HepG2 (cell line): ENCODE results near the gene SLC25A11. TPM values are rescaled to one million over a fixed set of nuclear protein-coding genes. Genes with fewer than 3 reads are reported as not detected.
A peak's percentile ranks its signal among the peaks of the same experiment; 100 is the strongest.

Source experiments
- FOXK2 ChIP-seq: fragments of 450-650 bp; IDR thresholded peaks from 2 replicates; pipeline ENCODE4 v1.6.1; 2016
- FOXO1 ChIP-seq: sonication (generic); formaldehyde crosslinking; IDR thresholded peaks from 2 replicates; pipeline ENCODE4 v1.4.0; 2020; ENCODE audit warnings: missing genetic modification reagents
- JARID2 ChIP-seq: sonication (generic); formaldehyde crosslinking; IDR thresholded peaks from 2 replicates; pipeline ENCODE4 v1.8.1; 2023; ENCODE audit warnings: missing genetic modification reagents, inconsistent platforms; ENCODE audit not compliant: insufficient replicate concordance
- KLF11 ChIP-seq: IDR thresholded peaks from 2 replicates; pipeline ENCODE4 v1.6.1; 2016; ENCODE audit warnings: missing compliant biosample characterization
- LCORL ChIP-seq, 2 experiments: fragments of 450-650 bp in 1 of 2; sonication (generic) in 1 of 2; formaldehyde crosslinking in 1 of 2; IDR thresholded peaks; 2 replicates each; pipeline versions ENCODE4 v1.5.0 to v1.6.1; 2017 to 2020; ENCODE audit warnings: antibody characterized with exemption in 1 of 2, missing genetic modification reagents in 1 of 2
- MAFK ChIP-seq, 2 experiments: IDR thresholded peaks in 1 of 2; conservative IDR thresholded peaks in 1 of 2; 2 replicates each; pipeline ENCODE4 v1.6.1; 2011; ENCODE audit warnings: improper control_type of control experiment in 2 of 2, low read length in 2 of 2
- MLX ChIP-seq: IDR thresholded peaks from 2 replicates; pipeline ENCODE4 v1.6.1; 2016
- MXI1 ChIP-seq: IDR thresholded peaks from 3 replicates; pipeline ENCODE4 v1.6.1; 2012; ENCODE audit warnings: low read depth, low read length, inconsistent platforms, borderline replicate concordance
- NCOA2 ChIP-seq: sonication (generic); formaldehyde crosslinking; IDR thresholded peaks from 2 replicates; pipeline ENCODE4 v1.8.0; 2022; ENCODE audit warnings: inconsistent platforms
- NFKB2 ChIP-seq: sonication (generic); formaldehyde crosslinking; IDR thresholded peaks from 2 replicates; pipeline ENCODE4 v1.4.0; 2020; ENCODE audit warnings: missing genetic modification reagents, borderline replicate concordance
- NFRKB ChIP-seq: fragments of 450-650 bp; IDR thresholded peaks from 2 replicates; pipeline ENCODE4 v1.6.1; 2017
- PAWR ChIP-seq: sonication (generic); formaldehyde crosslinking; IDR thresholded peaks from 2 replicates; pipeline ENCODE4 v1.4.0; 2020; ENCODE audit warnings: missing genetic modification reagents, mild to moderate bottlenecking, borderline replicate concordance
- POLR2AphosphoS5 ChIP-seq: IDR thresholded peaks from 2 replicates; pipeline ENCODE4 v1.6.1; 2012; ENCODE audit warnings: low read depth, low read length
- PRMT3 ChIP-seq: sonication (generic); formaldehyde crosslinking; IDR thresholded peaks from 2 replicates; pipeline ENCODE4 v1.8.1; 2022; ENCODE audit warnings: low read depth, mild to moderate bottlenecking, moderate library complexity, missing genetic modification reagents, borderline replicate concordance
- SIN3A ChIP-seq: IDR thresholded peaks from 2 replicates; pipeline ENCODE4 v1.6.1; 2011; ENCODE audit warnings: low read depth, mild to moderate bottlenecking, control low read depth, low read length, borderline replicate concordance
- SNAPC5 ChIP-seq: sonication (generic); formaldehyde crosslinking; IDR thresholded peaks from 2 replicates; pipeline ENCODE4 v1.8.1; 2023; ENCODE audit warnings: mild to moderate bottlenecking, missing genetic modification reagents, borderline replicate concordance
- ZFP36L2 ChIP-seq: sonication (generic); formaldehyde crosslinking; IDR thresholded peaks from 2 replicates; pipeline ENCODE4 v1.4.0; 2020; ENCODE audit warnings: missing genetic modification reagents
- ZMYM3 ChIP-seq: sonication (generic); formaldehyde crosslinking; IDR thresholded peaks from 2 replicates; pipeline ENCODE4 v1.5.1; 2020; ENCODE audit warnings: mild to moderate bottlenecking, missing genetic modification reagents
- ZNF205 ChIP-seq: IDR thresholded peaks from 2 replicates; pipeline ENCODE4 v1.6.1; 2018; ENCODE audit warnings: missing biosample characterization, missing genetic modification reagents
- ZNF431 ChIP-seq: sonication (generic); formaldehyde crosslinking; IDR thresholded peaks from 2 replicates; pipeline ENCODE4 v1.9.0; 2022; ENCODE audit warnings: missing genetic modification reagents, low read depth, mild to moderate bottlenecking, borderline replicate concordance
- ZNF713 ChIP-seq: sonication (generic); formaldehyde crosslinking; IDR thresholded peaks from 2 replicates; pipeline ENCODE4 v1.4.0; 2020; ENCODE audit warnings: mild to moderate bottlenecking, missing genetic modification reagents
- ZNF775 ChIP-seq: sonication (generic); formaldehyde crosslinking; IDR thresholded peaks from 2 replicates; pipeline ENCODE4 v1.4.0; 2020; ENCODE audit warnings: missing genetic modification reagents, mild to moderate bottlenecking, moderate library complexity, borderline replicate concordance
- polyA plus RNA-seq, 8 experiments: library from polyadenylated mRNA; depleted of rRNA in 3 of 8; stranded (reverse) in 7 of 8; unstranded in 1 of 8; fragments of >200 nt; fragmentation: Illumina TruSeq in 4 of 8; extraction: Trizol in 4 of 8; gene quantifications; 2 replicates each; pipeline versions ENCODE4 v1.2.1 to v1.2.3, GENCODE V29; 2011 to 2016; ENCODE audit warnings: low read depth in 4 of 8, missing spikeins in 1 of 8, mixed read lengths in 1 of 8; ENCODE audit not compliant: insufficient read depth in 1 of 8
- total RNA-seq, 5 experiments: library from RNA; depleted of rRNA; stranded (reverse); fragments of >200 nt; fragmentation: Illumina TruSeq; extraction: Trizol; gene quantifications; 2 replicates each; pipeline ENCODE4 v1.2.3, GENCODE V29; 2016; ENCODE audit warnings: low read depth in 1 of 5
- TF ChIP-seq, protein P1 (sequence below): sonication (generic); formaldehyde crosslinking; IDR thresholded peaks from 2 replicates; pipeline ENCODE4 v1.5.0; 2020; ENCODE audit warnings: mild to moderate bottlenecking, missing genetic modification reagents, borderline replicate concordance
- TF ChIP-seq, protein P2 (sequence below): sonication (generic); formaldehyde crosslinking; IDR thresholded peaks from 2 replicates; pipeline ENCODE4 v1.8.0; 2022; ENCODE audit warnings: missing genetic modification reagents, low read depth, mild to moderate bottlenecking, borderline replicate concordance
- TF ChIP-seq, protein P3 (sequence below): IDR thresholded peaks from 2 replicates; pipeline ENCODE4 v1.6.1; 2016; ENCODE audit warnings: mild to moderate bottlenecking, missing biosample characterization, missing genetic modification reagents

SLC25A11 gene
- total and polyA plus RNA-seq, 2 of the 13 experiments (the other 11 are each of a cell fraction or from before 2014, with no cell fraction given): 35.4 to 47.2 TPM

DNA sequence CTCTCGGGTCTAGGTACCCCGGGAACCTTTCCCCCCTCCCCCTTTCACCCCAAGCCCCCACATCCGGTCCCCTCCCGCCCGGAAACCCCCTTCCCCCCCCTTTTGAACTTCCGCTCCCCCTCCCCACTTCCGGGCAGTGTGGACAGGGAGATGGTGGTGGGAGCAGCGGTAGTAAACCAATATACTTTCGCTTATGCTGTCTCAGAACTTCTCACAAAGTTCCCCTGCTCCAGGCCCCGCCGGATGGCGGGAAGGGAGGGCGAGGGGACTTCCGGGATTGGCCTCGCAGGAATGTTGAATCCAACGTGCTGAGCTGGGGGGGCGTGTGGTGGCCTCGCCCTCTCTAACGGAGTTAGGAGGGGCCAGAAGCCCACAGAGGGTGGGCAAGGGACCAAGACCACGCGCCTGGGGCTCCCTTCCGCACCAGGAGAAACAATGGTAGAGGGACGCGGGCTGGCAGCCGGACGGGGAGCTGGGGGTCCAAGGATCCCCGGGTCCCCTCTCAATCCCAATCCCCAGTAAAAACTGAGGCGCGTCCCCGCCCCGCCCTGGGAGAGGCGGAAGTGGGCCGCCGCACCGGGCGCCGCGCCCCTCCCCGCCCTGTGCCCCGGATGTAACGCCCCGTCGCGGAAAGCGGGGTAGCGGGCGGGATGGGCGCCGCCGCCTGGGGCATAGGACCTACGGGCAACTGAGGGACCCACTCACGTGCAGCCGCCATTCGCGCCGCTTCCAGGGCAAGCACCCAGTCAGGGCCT, 7.7 kb upstream of the SLC25A11 start (continued):
- TF ChIP-seq ZMYM3 (CRISPR knock-in tag): no peak
- no peak for TF ChIP-seq NFRKB
- TF ChIP-seq NCOA2: no peak
- TF ChIP-seq MAFK (conservative IDR thresholded peaks at IDR 0.05 in 1 of 2, IDR thresholded peaks at IDR 0.05 in 1 of 2; ENCODE audit: low read length in 2 of 2): no peak
- no peak for TF ChIP-seq JARID2 (CRISPR knock-in tag)
- TF ChIP-seq FOXK2: no peak
- TF ChIP-seq, protein P1, sequence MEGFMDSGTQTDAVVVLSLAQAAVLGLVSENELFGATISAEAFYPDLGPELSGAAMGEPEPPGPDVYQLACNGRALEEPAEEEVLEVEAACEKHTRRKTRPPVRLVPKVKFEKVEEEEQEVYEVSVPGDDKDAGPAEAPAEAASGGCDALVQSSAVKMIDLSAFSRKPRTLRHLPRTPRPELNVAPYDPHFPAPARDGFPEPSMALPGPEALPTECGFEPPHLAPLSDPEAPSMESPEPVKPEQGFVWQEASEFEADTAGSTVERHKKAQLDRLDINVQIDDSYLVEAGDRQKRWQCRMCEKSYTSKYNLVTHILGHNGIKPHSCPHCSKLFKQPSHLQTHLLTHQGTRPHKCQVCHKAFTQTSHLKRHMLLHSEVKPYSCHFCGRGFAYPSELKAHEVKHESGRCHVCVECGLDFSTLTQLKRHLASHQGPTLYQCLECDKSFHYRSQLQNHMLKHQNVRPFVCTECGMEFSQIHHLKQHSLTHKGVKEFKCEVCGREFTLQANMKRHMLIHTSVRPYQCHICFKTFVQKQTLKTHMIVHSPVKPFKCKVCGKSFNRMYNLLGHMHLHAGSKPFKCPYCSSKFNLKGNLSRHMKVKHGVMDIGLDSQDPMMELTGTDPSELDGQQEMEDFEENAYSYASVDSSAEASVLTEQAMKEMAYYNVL: no peak
- TF ChIP-seq SNAPC5 (CRISPR knock-in tag): no peak
- TF ChIP-seq KLF11 (CRISPR knock-in tag): no peak
- TF ChIP-seq, protein P2, sequence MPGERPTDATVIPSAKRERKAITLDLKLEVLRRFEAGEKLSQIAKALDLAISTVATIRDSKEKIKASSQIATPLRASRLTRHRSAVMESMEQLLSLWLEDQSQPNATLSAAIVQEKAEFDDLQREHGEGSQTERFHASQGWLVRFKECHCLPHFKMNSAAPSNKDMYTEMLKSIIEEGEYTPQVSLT (CRISPR knock-in tag): no peak
- no peak for TF ChIP-seq SIN3A
- no peak for TF ChIP-seq ZNF431 (CRISPR knock-in tag)
- TF ChIP-seq, protein P3, sequence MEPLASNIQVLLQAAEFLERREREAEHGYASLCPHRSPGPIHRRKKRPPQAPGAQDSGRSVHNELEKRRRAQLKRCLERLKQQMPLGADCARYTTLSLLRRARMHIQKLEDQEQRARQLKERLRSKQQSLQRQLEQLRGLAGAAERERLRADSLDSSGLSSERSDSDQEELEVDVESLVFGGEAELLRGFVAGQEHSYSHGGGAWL: 0 out of 2 replicates have a peak, but pooled peaks have one; percentile 19
- no peak for TF ChIP-seq MLX (CRISPR knock-in tag)
- 0 out of 2 replicates have a peak, but pooled peaks have one; percentile 16 for TF ChIP-seq ZNF205 (CRISPR knock-in tag)
- no peak for TF ChIP-seq FOXO1 (CRISPR knock-in tag)
- TF ChIP-seq PRMT3 (CRISPR knock-in tag): no peak
- no peak for TF ChIP-seq ZNF775 (CRISPR knock-in tag)
- no peak for TF ChIP-seq PAWR (CRISPR knock-in tag)
- TF ChIP-seq ZFP36L2: no peak
- 0 out of 3 replicates have a peak, but pooled peaks have one; percentile 39 for TF ChIP-seq MXI1
- peak; percentile 55; the same call in 1 of the 2 replicates for TF ChIP-seq POLR2AphosphoS5
- TF ChIP-seq ZNF713 (CRISPR knock-in tag): no peak
- TF ChIP-seq LCORL (IDR thresholded peaks at IDR 0.05): no peak
- TF ChIP-seq LCORL (CRISPR knock-in tag; IDR thresholded peaks at IDR 0.05): peak; percentile 31; the same call in 1 of the 2 replicates
- peak; percentile 62 for TF ChIP-seq NFKB2 (CRISPR knock-in tag)
